ENCODE data around the gene SPO11.

SPO11 gene

DNA sequence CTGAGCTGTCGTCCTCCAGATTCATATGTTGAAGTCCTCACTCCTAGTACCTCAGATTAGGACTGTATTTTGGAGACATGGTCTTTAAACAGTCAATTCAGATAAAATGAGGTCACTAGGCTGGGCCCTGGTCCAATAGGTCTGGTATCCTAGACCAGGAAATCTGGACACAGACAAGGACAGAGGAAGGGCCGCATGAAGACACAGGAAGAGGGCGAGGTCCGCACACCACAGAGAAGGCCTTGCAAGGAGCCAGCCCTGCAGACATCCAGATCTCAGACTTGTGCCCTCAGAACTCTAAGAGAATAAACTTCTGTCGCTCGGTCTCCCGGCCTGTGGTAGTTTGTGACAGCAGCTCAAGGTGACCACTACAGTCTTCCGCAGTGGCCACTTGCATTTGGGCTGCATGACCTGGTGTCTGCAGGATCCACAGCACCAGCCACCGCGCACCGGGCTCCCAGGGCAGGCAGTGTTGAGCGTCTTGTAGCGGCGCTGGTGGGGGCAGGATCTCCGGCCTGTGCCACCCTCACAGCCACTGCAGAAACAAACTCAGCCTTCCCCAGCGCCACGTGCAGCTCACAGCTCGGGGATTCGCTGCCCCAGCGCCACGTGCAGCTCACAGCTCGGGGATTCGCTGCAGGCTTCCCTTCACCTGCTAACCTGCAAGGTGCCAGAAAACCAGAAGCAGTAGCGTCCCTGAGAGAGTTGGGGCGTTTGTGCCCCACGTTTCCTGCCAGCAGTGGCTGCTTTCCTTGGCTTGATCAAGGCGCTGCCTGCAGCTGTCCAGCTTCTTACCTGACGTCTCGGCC is 55.6 kb downstream of the SPO11 start:
- TF ChIP-seq NFRKB (IDR thresholded peaks at IDR 0.05), result no peak
- TF ChIP-seq LEF1 (IDR thresholded peaks at IDR 0.05; ENCODE audit: borderline replicate concordance), result no peak
- no peak for TF ChIP-seq CTBP1 (IDR thresholded peaks at IDR 0.05; ENCODE audit: borderline replicate concordance)
- no peak for TF ChIP-seq FOXA1 (IDR thresholded peaks at IDR 0.05)
- TF ChIP-seq TARDBP (IDR thresholded peaks at IDR 0.05), result no peak
- no peak for TF ChIP-seq BHLHE40 (IDR thresholded peaks at IDR 0.05; ENCODE audit: borderline replicate concordance)
- TF ChIP-seq FOXM1 (IDR thresholded peaks at IDR 0.05; ENCODE audit: borderline replicate concordance), result no peak
- POLR2A ChIA-PET, result interaction anchor here (1.3 kb wide), 1 partner anchor 9 kb away, joined by 3 read pairs; no protein-coding TSS in a partner anchor
- DNase-seq (ENCODE audit: extremely low spot score), result no peak
- CTCF ChIA-PET, result no interaction called here

DNA sequence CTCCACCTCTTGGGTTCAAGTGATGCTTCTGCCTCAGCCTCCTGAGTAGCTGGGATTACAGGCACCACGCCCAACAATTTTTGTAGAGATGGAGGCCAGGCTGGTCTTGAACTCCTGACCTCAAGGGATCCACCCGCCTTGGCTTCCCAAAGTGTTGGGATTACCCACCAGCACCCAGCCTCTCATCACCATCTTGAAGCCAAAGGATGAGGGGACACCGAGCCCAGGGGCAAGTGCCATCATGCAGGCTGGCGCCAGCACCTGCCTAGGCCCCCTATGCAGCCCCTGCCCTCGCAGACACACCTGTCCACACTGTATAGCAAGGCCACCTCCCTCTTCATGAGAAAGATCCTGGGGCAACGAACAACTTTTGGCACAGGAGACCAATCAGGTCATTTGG is 56.3 kb downstream of the SPO11 start:
- ChIA-PET POLR2A (interaction anchor here (1.3 kb wide), 1 partner anchor 9 kb away, joined by 3 read pairs; no protein-coding TSS in a partner anchor), CTCF (no interaction called here)
- no peak for DNase-seq (ENCODE audit: extremely low spot score)
- TF ChIP-seq TARDBP (IDR thresholded peaks at IDR 0.05), result no peak
- no peak for TF ChIP-seq ELF4 (IDR thresholded peaks at IDR 0.05)
- TF ChIP-seq SP1 (IDR thresholded peaks at IDR 0.05), result no peak
- no peak for TF ChIP-seq FOXK2 (IDR thresholded peaks at IDR 0.05)
- TF ChIP-seq ZNF384 (IDR thresholded peaks at IDR 0.05), result no peak
- no peak for TF ChIP-seq SUZ12 (IDR thresholded peaks at IDR 0.05)
- TF ChIP-seq L3MBTL2 (conservative IDR thresholded peaks at IDR 0.05), result no peak
- no peak for TF ChIP-seq NFRKB (IDR thresholded peaks at IDR 0.05)
- no peak for TF ChIP-seq CTBP1 (IDR thresholded peaks at IDR 0.05; ENCODE audit: borderline replicate concordance)
- TF ChIP-seq BHLHE40 (IDR thresholded peaks at IDR 0.05; ENCODE audit: borderline replicate concordance), result no peak

DNA sequence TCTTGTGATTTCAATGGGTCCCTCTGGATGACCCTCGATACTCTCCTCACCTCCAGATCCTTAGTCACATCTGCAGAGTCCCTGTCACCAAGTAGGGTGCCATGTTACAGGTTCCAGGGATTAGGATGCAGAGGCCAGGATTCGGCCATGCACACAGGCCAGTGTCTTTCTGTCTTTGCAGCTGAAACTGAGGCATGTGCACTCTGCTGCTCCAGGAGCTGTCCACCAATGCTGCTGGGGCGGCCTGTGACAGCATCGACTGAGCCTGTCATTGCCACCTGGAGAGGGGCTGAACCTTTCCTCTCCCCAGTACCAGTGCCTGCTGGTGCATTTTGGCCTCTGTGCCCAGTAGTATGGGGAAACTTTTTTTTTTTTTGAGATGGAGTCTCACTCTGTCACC is 57.2 kb downstream of the SPO11 start:
- CTCF ChIA-PET, result no interaction called here
- DNase-seq (ENCODE audit: extremely low spot score), result no peak
- TF ChIP-seq FOXA1 (IDR thresholded peaks at IDR 0.05), result no peak
- TF ChIP-seq BHLHE40 (IDR thresholded peaks at IDR 0.05; ENCODE audit: borderline replicate concordance), result no peak
- no peak for TF ChIP-seq SP1 (IDR thresholded peaks at IDR 0.05)
- TF ChIP-seq ZNF384 (IDR thresholded peaks at IDR 0.05), result no peak
- no peak for TF ChIP-seq SUZ12 (IDR thresholded peaks at IDR 0.05)
- no peak for TF ChIP-seq TARDBP (IDR thresholded peaks at IDR 0.05)
- no peak for TF ChIP-seq L3MBTL2 (conservative IDR thresholded peaks at IDR 0.05)
- TF ChIP-seq FOXK2 (IDR thresholded peaks at IDR 0.05), result no peak
- no peak for TF ChIP-seq LEF1 (IDR thresholded peaks at IDR 0.05; ENCODE audit: borderline replicate concordance)
- no peak for TF ChIP-seq CTBP1 (IDR thresholded peaks at IDR 0.05; ENCODE audit: borderline replicate concordance)
- TF ChIP-seq FOXM1 (IDR thresholded peaks at IDR 0.05; ENCODE audit: borderline replicate concordance), result no peak
- TF ChIP-seq, protein P1, sequence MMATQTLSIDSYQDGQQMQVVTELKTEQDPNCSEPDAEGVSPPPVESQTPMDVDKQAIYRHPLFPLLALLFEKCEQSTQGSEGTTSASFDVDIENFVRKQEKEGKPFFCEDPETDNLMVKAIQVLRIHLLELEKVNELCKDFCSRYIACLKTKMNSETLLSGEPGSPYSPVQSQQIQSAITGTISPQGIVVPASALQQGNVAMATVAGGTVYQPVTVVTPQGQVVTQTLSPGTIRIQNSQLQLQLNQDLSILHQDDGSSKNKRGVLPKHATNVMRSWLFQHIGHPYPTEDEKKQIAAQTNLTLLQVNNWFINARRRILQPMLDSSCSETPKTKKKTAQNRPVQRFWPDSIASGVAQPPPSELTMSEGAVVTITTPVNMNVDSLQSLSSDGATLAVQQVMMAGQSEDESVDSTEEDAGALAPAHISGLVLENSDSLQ (IDR thresholded peaks at IDR 0.05), result no peak
- no peak for TF ChIP-seq HDGF (IDR thresholded peaks at IDR 0.05; ENCODE audit: borderline replicate concordance)
- no peak for TF ChIP-seq ELF4 (IDR thresholded peaks at IDR 0.05)
- TF ChIP-seq ARNT (IDR thresholded peaks at IDR 0.05), result no peak
- TF ChIP-seq NFRKB (IDR thresholded peaks at IDR 0.05), result no peak
- POLR2A ChIA-PET, result no interaction called here

DNA sequence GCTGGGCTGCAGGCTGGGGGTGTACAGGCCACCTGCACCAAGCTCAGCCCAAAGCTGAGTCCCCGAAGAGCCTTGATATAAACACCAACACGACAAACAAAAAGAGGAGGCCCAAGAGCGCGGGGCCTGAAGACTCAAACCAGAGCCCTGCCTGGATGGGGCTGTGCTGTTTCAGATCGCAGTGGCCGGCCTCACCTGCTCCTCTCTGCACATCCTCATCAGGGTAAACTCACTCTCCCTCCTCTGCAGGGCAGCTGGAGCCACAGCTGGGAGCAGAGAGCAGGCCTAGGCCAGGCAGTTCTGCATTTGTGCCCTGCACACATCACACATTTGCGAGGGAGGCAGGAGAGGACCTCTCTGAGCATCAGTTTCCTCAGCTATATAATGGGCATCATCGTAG is 57.9 kb downstream of the SPO11 start:
- TF ChIP-seq CTBP1 (IDR thresholded peaks at IDR 0.05; ENCODE audit: borderline replicate concordance), result no peak
- no peak for TF ChIP-seq ZNF384 (IDR thresholded peaks at IDR 0.05)
- no peak for TF ChIP-seq SUZ12 (IDR thresholded peaks at IDR 0.05)
- TF ChIP-seq ELF4 (IDR thresholded peaks at IDR 0.05), result no peak
- TF ChIP-seq ARNT (IDR thresholded peaks at IDR 0.05), result no peak
- TF ChIP-seq, protein P1 (IDR thresholded peaks at IDR 0.05), result no peak
- no peak for TF ChIP-seq FOXK2 (IDR thresholded peaks at IDR 0.05)
- no peak for TF ChIP-seq HDGF (IDR thresholded peaks at IDR 0.05; ENCODE audit: borderline replicate concordance)
- TF ChIP-seq LEF1 (IDR thresholded peaks at IDR 0.05; ENCODE audit: borderline replicate concordance), result no peak
- no peak for TF ChIP-seq BHLHE40 (IDR thresholded peaks at IDR 0.05; ENCODE audit: borderline replicate concordance)
- no peak for TF ChIP-seq L3MBTL2 (conservative IDR thresholded peaks at IDR 0.05)
- no peak for TF ChIP-seq FOXM1 (IDR thresholded peaks at IDR 0.05; ENCODE audit: borderline replicate concordance)
- no peak for TF ChIP-seq SP1 (IDR thresholded peaks at IDR 0.05)
- no peak for TF ChIP-seq NFRKB (IDR thresholded peaks at IDR 0.05)
- no peak for TF ChIP-seq FOXA1 (IDR thresholded peaks at IDR 0.05)
- ChIA-PET POLR2A (no interaction called here), CTCF (interaction anchor here (0.6 kb wide), 1 partner anchor 20 kb away, joined by 3 read pairs; no protein-coding TSS in a partner anchor)
- DNase-seq (ENCODE audit: extremely low spot score), result no peak

DNA sequence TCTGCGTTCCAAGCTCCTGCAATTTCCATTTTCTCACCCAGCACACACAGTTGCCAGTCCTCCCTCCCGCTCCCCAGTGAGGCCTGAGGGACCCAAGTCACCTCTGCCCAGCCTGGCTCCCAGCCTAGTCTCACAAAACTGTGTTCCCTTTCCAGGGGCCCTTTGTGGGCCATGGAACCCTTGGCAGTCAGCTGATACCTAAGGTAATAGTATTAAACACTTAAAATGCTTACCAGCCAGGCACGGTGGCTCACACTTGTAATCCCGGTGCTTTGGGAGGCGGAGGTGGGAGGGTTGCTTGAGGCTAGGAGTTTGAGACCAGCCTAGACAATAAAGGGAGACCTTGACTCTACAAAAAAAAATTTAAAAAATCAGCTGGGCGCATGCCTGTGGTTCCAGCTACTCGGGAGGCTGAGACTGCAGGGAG is 58.4 kb downstream of the SPO11 start:
- ChIA-PET CTCF (interaction anchor here (0.6 kb wide), 1 partner anchor 19 kb away, joined by 3 read pairs; no protein-coding TSS in a partner anchor), POLR2A (interaction anchor here (0.6 kb wide), 1 partner anchor 19 kb away, joined by 3 read pairs; no protein-coding TSS in a partner anchor)
- DNase-seq (ENCODE audit: extremely low spot score), result no peak
- TF ChIP-seq NFRKB (IDR thresholded peaks at IDR 0.05) (no peak), SUZ12 (IDR thresholded peaks at IDR 0.05) (no peak), CTBP1 (IDR thresholded peaks at IDR 0.05; ENCODE audit: borderline replicate concordance) (no peak), SP1 (IDR thresholded peaks at IDR 0.05) (no peak), FOXM1 (IDR thresholded peaks at IDR 0.05; ENCODE audit: borderline replicate concordance) (no peak), FOXK2 (IDR thresholded peaks at IDR 0.05) (no peak), L3MBTL2 (conservative IDR thresholded peaks at IDR 0.05) (no peak), ELF4 (IDR thresholded peaks at IDR 0.05) (no peak), TARDBP (IDR thresholded peaks at IDR 0.05) (no peak), FOXA1 (IDR thresholded peaks at IDR 0.05) (no peak), ARNT (IDR thresholded peaks at IDR 0.05) (no peak), BHLHE40 (IDR thresholded peaks at IDR 0.05; ENCODE audit: borderline replicate concordance) (no peak), LEF1 (IDR thresholded peaks at IDR 0.05; ENCODE audit: borderline replicate concordance) (no peak)

All from HEK293T (cell line).